Measurements from ENCODE around the gene EIF3B. TPM values are rescaled to one million over a fixed set of nuclear protein-coding genes. Genes with fewer than 3 reads are reported as not detected.

EIF3B gene
- total and polyA plus RNA-seq, 2 of the 4 experiments (the other 2 are of a cell fraction): 105 to 201 TPM

DNA sequence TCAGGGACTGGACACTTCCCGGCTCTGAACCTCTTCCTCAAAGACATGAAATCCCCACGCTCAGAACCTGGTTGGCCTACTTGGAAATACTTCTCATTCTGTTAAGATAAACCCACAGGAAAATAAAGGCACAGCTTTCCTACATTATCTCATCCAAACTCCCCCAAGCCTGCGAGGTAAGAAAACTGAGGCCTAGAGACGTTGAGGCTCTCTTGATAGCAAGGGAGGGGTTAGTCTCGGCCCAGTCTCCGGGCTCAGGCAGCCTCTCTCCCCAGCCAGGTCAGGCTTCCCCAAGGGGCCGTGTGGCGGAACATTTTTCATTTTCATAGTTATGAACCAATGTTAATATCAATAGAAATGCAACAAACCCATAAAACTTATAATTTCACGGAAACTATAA, 4.6 kb upstream of the EIF3B start:
- H3K23ac ChIP-seq (ENCODE audit: low read depth, low read length): no peak overlapping the region
- H2BK5ac ChIP-seq (ENCODE audit: low read depth, low read length, poor library complexity, severe bottlenecking): no peak overlapping the region
- no peak overlapping the region for H2AFZ ChIP-seq (replicated peaks; ENCODE audit: low read length, poor library complexity)
- H2BK15ac ChIP-seq (ENCODE audit: low read depth, low read length): no peak overlapping the region
- H3K56ac ChIP-seq (ENCODE audit: extremely low read depth, insufficient read depth, low read length): no peak overlapping the region
- H2AK5ac ChIP-seq (ENCODE audit: low read depth, low read length): no peak overlapping the region
- no peak for TF ChIP-seq RFX5 (IDR thresholded peaks at IDR 0.05; ENCODE audit: low read depth, low read length)
- H3K79me1 ChIP-seq (ENCODE audit: low read depth in 1 of 2, low read length in 2 of 2): peaks cover 2 to 12% of the 10 kb centered on the region in 2 experiments; a peak in 3 of 4 replicates
- ChIA-PET POLR2A (ENCODE audit: unreplicated experiment) (no interaction called here), CTCF (interaction anchor here (0.7 kb wide), 1 partner anchor 1106 kb away, joined by 3 read pairs; no protein-coding TSS in a partner anchor)
- H4K5ac ChIP-seq (ENCODE audit: low read depth, low read length): no peak overlapping the region
- H3K14ac ChIP-seq (replicated peaks; ENCODE audit: low read depth, low read length): no peak overlapping the region
- no peak overlapping the region for H3K27ac ChIP-seq (ENCODE audit: insufficient read depth, low read length)
- H3K4me2 ChIP-seq (ENCODE audit: low read depth, low read length): no peak overlapping the region
- no peak overlapping the region for H2AK9ac ChIP-seq (replicated peaks; ENCODE audit: low read depth, low read length, poor library complexity)
- H3K27me3 ChIP-seq (ENCODE audit: control insufficient read depth, insufficient read depth, low read length): no peaks in the 10 kb centered on the region
- BruUV-seq (replicated peaks): no TSS peak
- no peak overlapping the region for H2BK20ac ChIP-seq (ENCODE audit: low read depth, low read length)
- no peaks in the 10 kb centered on the region for H3K36me3 ChIP-seq (ENCODE audit: control insufficient read depth, insufficient read depth, low read length)
- no CpG with 5 or more reads among the region's 9 CpGs for WGBS, 2 experiments (ENCODE audit: extremely low coverage in 2 of 2, insufficient read length in 1 of 2)
- H4K20me1 ChIP-seq (ENCODE audit: insufficient read depth, low read length): peaks cover 3% of the 10 kb centered on the region; the same call in 1 of the 2 replicates
- no peak overlapping the region for H3K4me3 ChIP-seq (ENCODE audit: insufficient read depth, low read depth, low read length)
- no peak overlapping the region for H4K8ac ChIP-seq (ENCODE audit: low read depth in 2 of 2, low read length in 2 of 2)
- H3K4me1 ChIP-seq (ENCODE audit: control insufficient read depth, insufficient read depth, low read length): peaks cover 2% of the 10 kb centered on the region; the same call in 1 of the 2 replicates
- dilution Hi-C loops (cut with HindIII; ENCODE audit: low sequenced_read_pairs, unreplicated experiment) (no loop called here), in situ Hi-C loops (cut with MboI; ENCODE audit: low sequenced_read_pairs) (no loop called here), intact Hi-C loops (cut with micrococcal nuclease) (no loop called here)
- no peak overlapping the region for H3K9ac ChIP-seq (ENCODE audit: low read depth, low read length)
- peaks cover 8% of the 10 kb centered on the region; the same call in 1 of the 2 replicates for H3K9me1 ChIP-seq (ENCODE audit: insufficient read depth, low read length)
- H4K91ac ChIP-seq (ENCODE audit: insufficient read depth, low read depth, low read length): no peak overlapping the region
- H3K4ac ChIP-seq (ENCODE audit: low read depth, low read length): no peak overlapping the region
- no peak overlapping the region for H3K18ac ChIP-seq (ENCODE audit: low read depth, low read length)
- ATAC-seq (ENCODE audit: low read depth) (no peak), DNase-seq (no peak)
- H2BK120ac ChIP-seq (ENCODE audit: low read depth, low read length): no peak overlapping the region
- no peaks in the 10 kb centered on the region for H3K9me3 ChIP-seq (ENCODE audit: control insufficient read depth, insufficient read depth, low read length)
